GM21367 (cell line): ENCODE results near the gene PPA1.
"Not testable (repeated sequence)": the region's sequence is repeated elsewhere in the genome, so short reads cannot be mapped to it uniquely, and the experiment has no call there.

ENCODE experiments used
- ATAC-seq: cut with Tn5 transposase; IDR thresholded peaks from one replicate; pipeline ENCODE4 v1.9.1; 2021; ENCODE audit not compliant: unreplicated experiment

The PPA1 gene

DNA sequence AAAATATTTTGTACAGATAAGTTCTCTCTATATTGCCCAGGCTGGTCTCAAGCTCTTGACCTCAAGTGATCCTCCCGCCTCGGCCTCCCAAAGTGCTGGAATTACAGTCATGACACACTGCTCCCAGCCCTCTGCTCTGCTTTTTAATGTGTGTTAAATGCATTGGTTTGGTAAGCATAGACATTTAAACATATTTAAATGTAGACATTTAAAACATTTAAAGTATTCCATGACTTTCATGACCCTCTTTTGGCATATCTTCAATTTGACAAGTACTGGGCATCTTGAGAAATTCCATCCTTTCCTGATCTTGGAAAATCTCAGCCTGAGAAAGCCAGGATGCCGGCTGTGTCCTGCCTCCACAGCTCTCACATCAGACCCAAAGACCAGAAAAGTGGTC, 57.7 kb downstream of the PPA1 start:
- no peak for ATAC-seq

- no peak for ATAC-seq
These were observed 59.0 kb downstream of the PPA1 start for GRCh38 chr10:70174058-70174741.

DNA sequence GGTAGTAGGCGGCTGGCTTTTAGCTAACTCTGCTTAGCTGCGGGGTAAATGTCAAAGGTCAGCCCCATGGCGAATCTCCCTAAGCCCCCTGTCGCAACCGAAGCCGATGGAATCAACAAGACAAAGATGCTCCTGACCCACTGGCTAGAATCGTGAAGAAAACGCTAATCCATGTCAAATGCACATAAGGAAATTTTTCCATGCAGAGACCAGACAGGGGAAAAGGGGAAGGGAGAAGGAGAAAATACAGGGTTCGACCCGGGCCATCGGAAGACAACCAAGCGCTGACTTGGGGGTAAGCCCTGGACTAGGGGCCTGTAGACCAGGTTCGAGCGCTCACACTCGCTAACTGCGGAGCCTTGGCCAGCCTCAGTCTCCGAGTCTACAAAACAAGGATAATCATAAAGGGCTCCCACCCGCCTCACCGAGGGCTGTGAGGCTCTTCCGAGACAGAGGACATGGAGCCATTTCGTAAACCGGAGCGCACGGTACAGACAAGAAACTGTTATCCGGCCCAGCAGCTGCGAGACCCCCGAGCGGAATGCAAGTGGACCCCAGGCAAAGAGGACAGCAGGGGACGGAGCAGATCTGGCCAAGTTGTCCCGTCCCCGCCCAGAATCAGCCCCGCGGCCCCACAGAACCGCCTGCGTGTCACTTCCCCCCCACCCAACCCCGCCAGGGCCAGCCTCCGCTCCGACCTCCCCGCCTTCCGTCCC, 63.4 kb downstream of the PPA1 start:
- ATAC-seq = no peak

- no peak for ATAC-seq
These were observed 64.2 kb downstream of the PPA1 start for GRCh38 chr10:70169011-70169410.

- no peak for ATAC-seq
These were observed 66.0 kb downstream of the PPA1 start for GRCh38 chr10:70167246-70167645.

DNA sequence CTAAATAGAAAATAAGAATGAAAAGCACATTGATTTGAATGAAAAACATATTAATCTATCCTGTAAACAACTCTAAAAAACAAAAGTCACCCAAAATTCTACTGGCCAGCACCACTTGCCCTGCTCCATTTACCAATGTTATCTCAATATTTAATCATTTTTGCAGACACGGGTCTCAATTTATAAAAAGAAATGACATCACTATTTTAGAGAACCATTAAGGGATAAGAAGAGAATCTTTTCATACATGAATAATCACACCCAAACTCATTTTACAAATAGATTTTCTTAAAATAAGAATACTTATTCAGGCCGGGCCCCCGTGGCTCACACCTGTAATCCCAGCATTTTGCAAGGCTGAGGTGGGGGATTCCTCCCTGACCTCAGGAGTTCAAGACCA, 66.8 kb downstream of the PPA1 start:
- no peak for ATAC-seq

GRCh38 chr10:70164163-70164562, 69.1 kb downstream of the PPA1 start:
- ATAC-seq = no peak

DNA sequence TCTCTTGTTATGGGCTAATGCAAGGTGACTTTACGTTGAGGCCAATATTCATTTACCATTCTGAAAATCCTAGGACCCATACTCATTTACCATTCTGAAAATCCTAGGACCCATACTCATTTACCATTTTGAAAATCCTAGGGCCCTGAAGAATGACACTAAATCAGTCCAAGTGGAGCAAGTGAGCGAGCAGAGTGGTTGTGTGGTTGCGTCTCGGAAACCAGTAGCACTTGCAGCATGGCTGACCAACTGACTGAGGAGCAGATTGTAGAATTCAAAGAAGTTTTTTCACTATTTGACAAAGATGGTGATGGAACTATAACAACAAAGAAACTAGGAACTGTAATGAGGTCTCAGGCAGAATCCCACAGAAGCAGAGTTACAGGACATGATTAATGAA, 69.8 kb downstream of the PPA1 start:
- ATAC-seq = no peak

GRCh38 chr10:70162892-70163201, 70.4 kb downstream of the PPA1 start:
- peak; percentile 64 for ATAC-seq

DNA sequence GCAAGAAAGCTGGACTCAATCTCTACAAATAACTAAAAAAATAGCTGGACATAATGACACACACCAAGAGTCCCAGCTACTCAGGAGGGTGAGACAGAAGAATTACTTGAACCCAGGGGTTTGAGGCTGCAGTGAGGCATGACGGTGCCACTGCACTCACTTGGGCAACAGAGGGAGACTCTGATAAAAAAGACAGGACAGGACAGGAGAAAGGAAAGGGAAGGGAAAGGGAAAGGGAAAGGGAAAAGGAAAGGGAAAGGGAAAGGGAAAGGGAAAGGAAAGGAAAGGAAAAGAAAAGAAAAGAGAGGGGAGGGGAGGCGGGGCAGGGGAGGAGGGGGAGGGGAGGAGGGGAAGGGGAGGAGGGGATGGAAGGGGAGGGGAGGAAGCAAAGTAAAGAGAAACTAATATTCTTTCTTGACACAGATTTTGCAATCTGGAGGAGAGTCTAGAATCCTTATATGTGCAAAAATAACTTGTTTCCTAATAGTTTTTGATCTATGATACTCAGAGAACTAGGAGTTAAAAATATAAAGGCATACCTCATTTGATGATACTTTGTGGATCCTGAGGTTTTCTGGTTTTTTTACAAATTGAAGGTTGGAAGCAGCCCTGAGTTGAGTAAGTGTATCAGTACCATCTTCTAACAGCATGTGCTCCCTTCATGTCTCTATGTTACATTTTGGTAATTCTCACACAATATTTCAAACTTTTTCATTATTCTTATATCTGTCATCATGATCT, 70.9 kb downstream of the PPA1 start:
- ATAC-seq = no peak

DNA sequence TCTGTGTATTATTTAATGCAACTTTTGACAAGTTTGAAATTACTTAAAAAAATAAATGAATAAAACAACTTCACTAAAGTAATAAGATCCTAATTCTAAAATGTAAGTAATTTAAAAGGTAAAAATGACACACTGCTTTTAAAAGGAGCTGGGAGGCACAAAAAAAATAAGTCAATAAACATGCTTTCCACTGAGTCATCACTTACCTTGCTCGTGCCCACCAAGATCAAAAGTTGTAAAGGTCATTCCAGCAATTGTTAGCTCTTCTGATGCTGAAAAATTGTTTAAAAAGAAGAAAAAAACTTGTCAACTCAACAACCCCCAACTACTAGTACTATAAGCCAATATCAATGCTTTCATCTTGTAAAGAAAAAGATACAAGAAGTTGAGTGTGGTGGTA, 72.4 kb downstream of the PPA1 start:
- ATAC-seq = no peak

DNA sequence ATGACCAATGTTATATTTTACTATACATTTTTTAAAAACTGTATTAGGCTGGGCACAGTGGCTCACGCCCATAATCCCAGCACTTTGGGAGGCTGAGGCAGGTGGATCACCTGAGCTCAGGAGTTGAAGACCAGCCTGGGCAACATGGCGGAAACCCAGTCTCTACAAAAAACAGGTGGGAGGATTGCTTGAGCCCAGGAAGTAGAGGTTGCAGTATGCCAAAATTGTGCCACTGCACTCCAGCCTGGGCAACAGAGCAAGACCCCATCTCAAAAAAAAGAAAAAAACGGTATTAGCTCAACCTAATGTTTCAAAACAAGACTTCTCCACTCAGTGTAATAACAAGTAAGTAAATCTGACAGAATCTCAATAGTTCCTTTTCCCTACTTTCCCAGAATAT, 73.9 kb downstream of the PPA1 start:
- ATAC-seq = not testable (repeated sequence)

GRCh38 chr10:70158113-70158512, 75.1 kb downstream of the PPA1 start:
- ATAC-seq = no peak

DNA sequence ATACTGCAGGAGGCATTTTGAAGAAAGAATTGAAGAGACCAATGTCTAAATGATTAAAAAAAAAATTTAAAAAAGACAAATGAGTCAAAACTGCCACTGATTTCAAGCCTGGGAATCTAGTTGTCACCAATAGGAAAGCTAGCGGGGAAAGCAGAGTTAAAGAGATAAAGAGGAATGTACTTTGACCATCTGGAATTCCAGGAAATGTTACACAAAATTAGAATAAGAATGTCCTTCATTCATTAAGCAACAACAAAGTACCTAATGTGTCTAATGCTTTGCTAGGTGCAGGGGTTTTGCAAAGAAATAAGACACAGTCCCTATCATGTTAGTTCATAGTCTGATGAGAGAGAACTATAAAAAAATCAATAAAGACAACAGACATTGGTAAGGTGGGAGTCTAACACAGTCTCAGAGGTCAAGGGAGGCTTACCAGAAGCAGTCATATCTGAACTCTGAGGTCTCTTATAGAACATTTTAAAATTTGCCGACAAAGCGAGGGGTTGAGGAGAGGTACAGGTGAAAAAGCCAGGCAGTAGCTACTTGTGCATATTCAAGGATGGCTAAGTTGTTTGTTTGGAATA, 77.9 kb downstream of the PPA1 start:
- ATAC-seq = no peak
